Lower leg skin (tissue), 3 donors: ENCODE results near the gene ELFN1.

Source experiments
- CTCF ChIP-seq, 3 donors: fragments of 450-650 bp; IDR thresholded peaks; one replicate each; pipeline ENCODE4 v1.5.1; 2016; ENCODE audit warnings: antibody characterized with exemption in 3 of 3, mild to moderate bottlenecking in 3 of 3, moderate library complexity in 2 of 3
- POLR2A ChIP-seq, 2 donors: fragments of 450-650 bp; IDR thresholded peaks; one replicate each; pipeline ENCODE4 v1.6.1; 2016 to 2017; ENCODE audit warnings: antibody characterized with exemption in 2 of 2, mild to moderate bottlenecking in 1 of 2, moderate library complexity in 1 of 2

GRCh38 chr7:1678081-1678543 lies 8.0 kb downstream of the ELFN1 start:
- TF ChIP-seq CTCF (IDR thresholded peaks at IDR 0.05) (no peak), POLR2A (IDR thresholded peaks at IDR 0.05) (no peak)
